LNCaP clone FGC (cell line): ENCODE results near the gene TNXB.

Source experiments
- DNase-seq: peaks from one replicate; pipeline ENCODE4 v3.0.0-alpha.2; 2011; ENCODE audit warnings: low read depth
- H3K4me3 ChIP-seq: 2 replicates; pipeline ENCODE4 v1.5.1; 2011; ENCODE audit warnings: mild to moderate bottlenecking, low read depth, low read length, control low read depth
- CTCF ChIP-seq: IDR thresholded peaks from 2 replicates; pipeline ENCODE4 v1.5.1; 2012; ENCODE audit warnings: mild to moderate bottlenecking; ENCODE audit not compliant: control insufficient read depth, insufficient read depth; ENCODE audit errors: extremely low read depth

TNXB gene

GRCh38 chr6:32151863-32152768, 43.0 kb upstream of the TNXB start, which contains the start of gene PRRT1:
PRRT1 (minus strand) TSS chr6:32151939; CDS start chr6:32151827, 112 bp downstream.
- no peak for TF ChIP-seq CTCF
- no peak for DNase-seq
- H3K4me3 ChIP-seq = no peak within 1 kb of the TSS

- no peak overlapping the region for H3K4me3 ChIP-seq
- DNase-seq = no peak
- no peak for TF ChIP-seq CTCF
Observed at GRCh38 chr6:32151181-32151862, 42.2 kb upstream of the TNXB start.

GRCh38 chr6:32149932-32150870, 41.1 kb upstream of the TNXB start:
- H3K4me3 ChIP-seq = no peak overlapping the region
- no peak for TF ChIP-seq CTCF
- no peak for DNase-seq

GRCh38 chr6:32149092-32149755, 40.1 kb upstream of the TNXB start:
- no peak for DNase-seq
- H3K4me3 ChIP-seq = no peak overlapping the region

GRCh38 chr6:32148289-32149091, 39.4 kb upstream of the TNXB start:
- no peak for TF ChIP-seq CTCF
- no peak overlapping the region for H3K4me3 ChIP-seq
- DNase-seq = no peak

More at GRCh38 chr6:32149092-32149755, 40.1 kb upstream of the TNXB start:
- no peak for TF ChIP-seq CTCF
